Raji (cell line): ENCODE results near the gene PALD1.

Source experiments
- POLR2A ChIP-seq: IDR thresholded peaks from 2 replicates; pipeline ENCODE4 v1.6.1; 2011; ENCODE audit warnings: low read depth, low read length, control low read depth; ENCODE audit not compliant: insufficient read depth

Gene PALD1

DNA sequence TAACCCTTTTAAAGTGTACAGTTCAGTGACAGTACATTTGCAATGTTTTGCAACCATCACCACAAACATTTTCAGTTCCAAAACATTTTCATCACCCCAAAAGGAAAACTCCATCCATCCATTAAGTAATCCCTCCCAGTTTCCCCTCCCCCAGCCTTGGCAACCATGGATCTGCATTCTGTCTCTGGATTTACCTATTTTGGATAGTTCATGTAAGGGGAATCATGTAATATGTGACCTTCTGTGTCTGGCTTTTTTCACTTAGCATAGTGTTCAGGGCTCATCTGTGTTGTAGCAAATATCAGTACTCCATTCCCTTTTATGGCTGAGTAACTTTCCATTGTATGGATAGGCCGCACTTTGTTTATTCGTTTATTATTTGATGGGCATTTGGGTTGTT lies 13.0 kb downstream of the PALD1 start:
- TF ChIP-seq POLR2A: no peak

DNA sequence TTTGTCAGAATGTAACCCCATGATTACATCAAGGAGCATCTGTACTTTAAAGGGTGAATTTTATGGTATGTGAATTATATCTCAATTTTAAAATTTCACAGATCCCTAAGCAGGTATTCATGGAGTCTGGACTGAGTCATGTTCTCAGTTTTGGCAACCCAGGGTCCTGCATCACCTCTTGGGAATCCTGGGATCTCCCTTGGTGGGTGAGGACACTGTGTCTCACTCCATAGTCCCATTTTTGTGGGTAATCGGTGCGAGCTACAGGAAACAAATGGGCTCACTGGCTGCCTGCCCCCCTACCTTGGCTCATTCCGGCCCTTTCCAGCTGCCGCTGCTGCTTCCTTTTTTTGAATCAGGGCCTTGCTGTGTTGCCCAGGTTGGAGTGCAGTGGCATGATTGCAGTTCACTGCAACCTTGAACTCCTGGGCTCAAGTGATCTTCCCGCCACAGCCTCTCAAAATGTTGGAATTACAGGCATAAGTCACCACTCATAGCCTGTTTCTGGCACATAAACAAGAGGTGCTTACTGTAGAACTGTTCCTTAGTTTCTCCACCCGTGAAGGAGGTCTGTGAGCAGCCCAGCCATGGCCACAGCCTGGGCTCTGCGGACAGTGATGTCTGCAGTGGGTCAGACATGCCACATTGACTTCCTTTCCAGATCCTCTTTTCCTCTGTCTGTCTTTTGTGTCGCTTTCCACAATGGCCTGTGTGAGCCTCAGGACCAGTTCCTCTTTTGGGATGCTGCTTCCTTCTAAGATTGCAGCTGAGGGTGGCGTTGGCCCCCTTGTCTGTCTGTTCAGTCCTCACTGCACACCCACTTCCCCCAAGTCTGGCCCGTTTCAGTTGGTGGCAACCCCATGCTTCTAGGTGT lies 14.5 kb downstream of the PALD1 start:
- no peak for TF ChIP-seq POLR2A

DNA sequence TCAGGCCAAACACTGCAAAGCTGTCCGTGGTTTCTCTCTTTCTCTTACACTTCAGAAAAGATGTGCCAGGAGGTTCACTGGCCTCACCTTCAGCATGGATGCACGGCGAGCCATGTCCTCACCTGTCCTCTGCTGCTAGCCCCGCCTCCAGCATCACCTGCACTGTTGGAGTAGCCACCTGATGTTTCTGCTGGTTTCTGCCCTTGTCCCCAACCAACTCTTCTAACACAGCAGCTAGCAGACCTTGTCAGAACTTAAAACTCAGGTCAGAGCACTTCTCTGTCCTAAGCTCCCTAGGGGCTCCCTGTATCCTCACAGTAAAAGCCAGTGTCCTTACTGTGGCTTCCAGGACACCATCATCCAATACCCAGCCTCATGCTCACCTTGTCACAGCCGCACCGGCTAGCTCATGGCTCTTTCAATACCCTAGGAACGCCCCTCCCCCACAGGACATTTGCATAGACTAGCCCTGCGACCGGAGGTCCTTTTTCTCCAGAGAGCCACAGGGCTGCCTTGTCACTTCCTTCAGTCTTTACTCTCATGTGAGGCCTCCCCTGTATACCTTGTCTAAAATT lies 15.2 kb downstream of the PALD1 start:
- peak; percentile 55; the same call in 1 of the 2 replicates for TF ChIP-seq POLR2A

DNA sequence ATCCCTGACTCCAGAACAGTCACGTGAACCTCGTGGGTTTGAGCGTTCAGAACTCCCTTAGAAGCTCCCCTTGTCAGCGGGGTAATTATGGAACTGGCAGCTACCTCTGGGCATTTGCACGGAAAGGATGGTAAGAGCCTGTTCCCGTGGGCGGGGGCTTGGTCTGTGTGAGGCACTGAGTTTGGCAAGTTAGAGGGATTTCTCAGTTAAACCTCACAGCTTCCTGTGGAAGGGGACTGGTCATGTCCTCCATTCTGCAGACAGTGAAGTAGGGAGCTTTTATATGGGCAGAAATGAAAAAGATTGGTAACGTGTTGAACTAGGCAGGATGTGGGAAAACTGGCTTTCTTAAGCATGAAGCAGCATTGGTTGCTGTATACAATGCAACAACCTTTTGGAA lies 16.0 kb downstream of the PALD1 start:
- no peak for TF ChIP-seq POLR2A

DNA sequence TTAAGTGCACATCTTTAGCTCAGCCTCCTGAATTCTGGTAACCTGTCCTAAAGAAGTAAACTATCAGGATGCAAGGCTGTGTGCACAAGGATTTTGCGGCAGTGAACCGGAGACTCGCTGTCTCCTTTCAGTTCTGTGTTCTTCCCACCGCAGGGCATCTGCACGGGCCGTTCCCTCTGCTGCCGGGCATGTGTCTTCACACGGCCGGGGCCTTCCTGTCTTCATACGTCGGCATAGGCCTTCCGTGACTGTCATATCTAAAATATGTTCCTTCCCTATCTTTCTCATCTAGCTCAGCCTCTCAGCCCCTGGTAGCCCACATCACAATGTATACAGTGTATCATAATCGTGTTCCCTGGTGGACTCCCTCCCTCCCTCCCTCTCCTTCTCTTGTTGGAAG lies 16.4 kb downstream of the PALD1 start:
- no peak for TF ChIP-seq POLR2A

DNA sequence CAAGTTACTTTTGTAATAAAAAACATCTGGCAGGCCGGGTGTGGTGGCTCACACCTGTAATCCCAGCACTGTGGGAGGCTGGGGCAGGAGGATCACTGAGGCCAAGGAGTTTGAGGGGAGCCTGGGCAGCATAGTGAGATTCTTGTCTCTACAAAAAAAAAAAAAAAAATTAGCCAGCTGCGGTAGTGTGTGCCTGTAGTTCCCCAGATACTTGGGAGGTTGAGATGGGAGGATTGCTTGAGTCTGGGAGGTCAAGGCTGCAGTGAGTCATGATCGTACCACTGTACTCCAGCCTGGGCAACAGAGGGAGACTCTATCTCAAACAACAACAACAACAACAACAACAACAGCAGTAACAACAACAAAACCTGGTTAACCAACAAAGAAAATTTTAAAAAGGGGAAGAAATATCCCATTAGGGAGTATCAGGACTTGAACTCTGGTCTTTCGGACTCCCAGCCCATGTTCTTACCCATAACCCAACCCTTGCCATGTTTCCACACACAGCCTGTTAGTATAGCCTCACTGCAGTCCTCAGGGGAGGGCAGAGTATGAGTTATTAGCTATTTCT lies 17.2 kb downstream of the PALD1 start:
- TF ChIP-seq POLR2A: no peak

DNA sequence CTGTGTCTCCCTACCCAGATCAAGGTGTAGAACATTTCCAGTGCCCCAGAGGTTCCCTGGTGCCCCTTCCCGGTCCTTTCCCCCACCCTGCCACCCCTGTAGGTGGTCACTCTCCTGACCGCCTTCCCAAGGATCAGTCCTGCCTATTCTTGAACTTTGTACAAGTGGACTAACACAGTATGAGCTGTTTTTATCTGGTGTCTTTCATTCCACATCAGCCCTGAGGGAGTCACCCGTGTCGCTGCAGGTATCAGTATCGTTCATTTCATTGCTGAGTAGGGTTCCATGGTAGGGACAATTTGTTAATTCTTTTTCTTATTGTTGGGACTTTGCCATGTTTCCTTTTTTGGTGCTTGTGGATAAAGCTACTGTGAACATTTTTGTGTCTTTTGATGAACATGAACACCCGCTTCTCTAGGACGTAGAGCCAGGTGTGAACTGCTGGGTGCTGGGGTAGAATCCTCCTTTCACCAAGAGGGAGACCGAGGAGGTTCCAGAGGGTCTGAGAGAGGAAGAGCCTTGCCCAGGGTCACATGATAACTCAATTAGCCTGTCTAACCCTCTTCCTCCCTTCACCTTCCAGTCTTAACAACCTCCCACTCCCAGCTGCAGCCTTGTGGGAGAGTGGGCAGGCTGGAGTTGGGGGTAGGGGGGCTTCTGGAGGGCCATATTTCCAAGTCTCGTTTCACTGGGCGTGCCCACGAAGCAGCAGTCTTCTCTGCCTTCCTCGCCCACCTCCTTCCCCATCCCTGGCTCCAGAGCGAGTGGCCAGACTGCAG lies 18.0 kb downstream of the PALD1 start:
- no peak for TF ChIP-seq POLR2A

DNA sequence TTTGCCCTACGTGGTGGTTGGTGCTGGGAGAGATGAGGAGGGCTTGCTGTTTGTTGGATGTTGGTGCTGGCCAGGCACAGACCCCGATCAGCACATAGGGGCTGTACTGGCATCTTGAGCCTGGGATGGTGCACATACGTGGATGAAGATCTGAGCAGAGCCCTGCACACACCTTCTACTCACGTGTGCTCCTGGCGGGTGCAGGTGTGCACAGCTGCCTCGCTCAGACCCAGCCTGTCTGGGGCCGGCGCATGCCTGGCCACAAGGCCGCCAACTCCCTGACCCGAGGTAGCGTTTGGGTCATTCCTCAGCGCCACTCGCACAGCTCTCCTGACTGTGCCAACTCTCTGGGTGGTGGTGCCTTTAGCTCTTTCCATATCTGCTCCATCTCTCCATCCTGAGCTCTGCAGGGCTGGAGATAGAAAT lies 18.6 kb downstream of the PALD1 start:
- TF ChIP-seq POLR2A: no peak

DNA sequence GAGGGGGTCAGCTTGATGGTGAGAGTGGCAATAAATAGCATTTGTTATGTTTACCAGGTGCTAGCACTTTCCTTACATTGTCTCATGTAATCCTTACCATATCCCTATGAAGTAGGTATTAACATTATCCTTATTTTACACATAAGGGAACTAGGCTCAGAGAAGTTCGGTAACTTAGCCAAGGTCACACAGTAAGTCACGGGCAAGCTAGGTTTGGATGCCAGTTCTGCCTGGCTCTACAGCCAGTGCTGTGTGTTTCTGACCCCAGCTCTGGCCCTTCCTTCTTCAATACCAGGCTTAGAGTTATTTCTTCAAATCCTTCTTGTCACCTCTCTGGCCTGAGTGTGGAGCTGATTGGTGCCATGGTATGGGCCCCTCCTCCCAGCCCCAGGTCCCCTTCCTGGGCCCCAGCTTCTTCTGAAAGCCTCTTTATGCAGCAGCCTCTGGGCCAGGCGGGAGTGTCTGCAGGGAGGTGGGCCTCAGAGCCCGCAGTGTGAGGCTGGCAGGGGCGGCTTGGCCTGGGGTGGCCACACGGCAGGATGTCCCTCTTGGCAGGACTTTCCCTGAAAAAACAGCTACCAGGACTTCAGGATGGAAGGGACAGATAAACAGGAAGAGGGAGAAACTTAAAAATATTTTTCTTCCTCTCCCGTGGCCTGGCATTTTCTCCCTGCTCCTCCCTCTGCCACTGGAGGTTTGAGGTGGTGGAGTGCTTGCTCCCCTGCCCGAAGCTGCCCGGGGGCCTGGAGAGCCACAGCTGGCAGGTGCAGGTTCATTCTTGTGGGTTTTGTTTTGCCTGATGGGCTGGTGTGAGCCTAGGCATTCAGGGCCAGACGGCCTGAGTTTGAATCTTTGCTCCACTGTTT lies 20.6 kb downstream of the PALD1 start:
- TF ChIP-seq POLR2A: no peak

DNA sequence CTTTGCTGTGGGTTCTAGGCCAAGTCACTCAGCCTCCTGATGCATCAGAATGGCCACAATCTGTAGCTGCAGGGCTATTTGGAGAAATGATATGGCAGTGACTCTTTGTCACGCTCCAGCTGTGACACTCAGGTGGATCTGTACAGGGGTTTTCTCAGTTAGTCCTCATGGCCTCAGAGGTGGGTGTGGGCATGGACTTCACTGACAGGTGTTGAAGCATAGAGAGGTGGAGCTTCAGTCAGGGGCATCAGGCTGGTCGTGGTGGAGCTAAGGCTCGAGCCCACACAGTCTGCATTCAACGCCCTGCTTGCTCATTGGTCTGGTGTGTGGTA lies 21.2 kb downstream of the PALD1 start:
- TF ChIP-seq POLR2A: no peak

DNA sequence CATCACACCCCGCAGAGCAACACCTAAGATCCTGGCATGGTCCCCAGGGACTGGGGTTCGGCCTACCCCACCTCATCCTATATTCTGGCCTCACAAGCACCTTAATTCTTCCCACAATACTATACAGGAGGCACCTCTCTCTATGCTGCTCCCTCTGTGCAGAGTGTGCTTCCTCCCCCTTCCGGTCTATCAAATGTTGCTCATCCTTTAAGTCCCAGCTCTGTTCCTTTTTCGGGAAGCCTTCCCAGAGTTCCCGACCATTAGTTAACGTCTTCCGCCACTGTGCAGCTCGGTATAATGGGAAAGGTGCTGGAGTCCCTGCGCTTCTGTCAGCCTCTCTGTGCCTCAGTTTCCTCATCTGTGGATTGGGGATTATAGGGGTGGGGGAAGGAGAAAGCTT lies 21.8 kb downstream of the PALD1 start:
- TF ChIP-seq POLR2A: no peak

DNA sequence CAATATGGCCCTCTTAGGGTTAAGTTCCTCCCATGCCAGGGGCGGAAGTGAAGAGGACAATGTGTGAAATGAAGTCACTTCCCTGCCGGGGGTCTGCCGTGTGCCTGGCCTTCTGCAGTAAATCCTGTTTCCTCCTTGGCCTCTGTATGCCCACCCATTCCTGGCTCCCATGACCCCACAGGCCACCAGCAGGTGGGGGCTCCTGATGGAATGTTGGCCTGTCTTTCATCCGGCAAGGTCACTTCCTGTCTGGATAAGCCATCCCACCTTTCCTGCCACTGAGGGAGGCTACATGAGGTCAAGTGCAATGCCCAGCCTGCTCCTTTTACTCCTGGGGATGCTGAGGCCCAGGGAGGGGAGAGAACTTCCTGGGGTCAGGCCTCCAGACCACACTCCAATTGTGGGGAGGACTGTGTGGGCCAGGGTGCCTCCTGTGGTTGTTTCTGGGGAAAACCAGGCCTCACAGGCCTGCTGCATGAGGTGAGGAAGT lies 22.3 kb downstream of the PALD1 start:
- TF ChIP-seq POLR2A: no peak

DNA sequence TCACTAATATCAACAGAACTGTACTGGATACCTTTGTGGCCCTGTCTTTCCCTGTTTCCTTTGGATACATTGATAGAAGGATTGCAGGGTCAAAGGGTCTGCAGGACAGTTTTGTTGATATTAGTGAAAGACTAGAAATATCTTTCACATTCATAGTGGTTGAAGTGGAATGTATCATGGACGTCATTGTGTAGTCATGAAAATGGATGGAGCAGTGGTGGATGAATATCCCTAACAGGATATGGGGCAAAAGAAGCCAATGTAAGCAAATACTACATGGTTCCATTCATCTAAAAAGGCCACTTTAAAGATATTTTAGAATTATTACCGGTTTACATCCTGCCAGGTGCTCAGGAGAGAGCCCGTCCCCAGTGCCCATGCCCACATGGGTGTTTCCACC lies 23.8 kb downstream of the PALD1 start:
- no peak for TF ChIP-seq POLR2A

DNA sequence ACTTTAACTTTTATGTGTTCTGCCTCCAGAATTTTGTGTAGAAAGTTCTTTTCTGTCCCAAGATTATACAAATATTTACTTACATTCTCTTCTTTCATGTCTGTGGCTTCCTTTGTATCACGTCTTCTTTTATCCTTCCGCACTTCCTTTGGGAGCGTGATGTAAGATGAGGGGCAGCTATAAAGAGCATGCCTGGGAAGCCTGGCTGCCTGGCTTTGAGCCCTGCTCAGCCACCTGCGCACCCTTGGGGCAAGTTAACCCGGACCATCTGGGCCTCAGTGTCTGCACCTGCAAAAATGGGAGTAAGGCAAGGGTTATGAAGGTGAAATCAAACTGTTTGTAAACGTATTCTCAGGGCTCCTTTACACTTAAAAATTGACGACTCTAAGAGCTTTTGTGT lies 25.2 kb downstream of the PALD1 start:
- TF ChIP-seq POLR2A: no peak
